ENCODE results near the gene PPP1R13L. TPM values are rescaled to one million over a fixed set of nuclear protein-coding genes. Genes with fewer than 3 reads are reported as not detected.

Gene PPP1R13L
- total and polyA plus RNA-seq, 10 donors = 3.9 to 18.1 (median 12.1) TPM

- TF ChIP-seq POLR2A (IDR thresholded peaks at IDR 0.05) (no peak), CTCF (IDR thresholded peaks at IDR 0.05 in 8 of 11, conservative IDR thresholded peaks at IDR 0.05 in 3 of 11) (peak in 2 of 11 experiments; percentile 13 to 25), POLR2AphosphoS5 (IDR thresholded peaks at IDR 0.05) (peak; percentile 75 to 82 (median 82))
- H3K9me3 ChIP-seq = no peaks in the 10 kb centered on the region
- intact Hi-C loops (cut with DNase I; ENCODE audit: low total_unique reads) = no loop called here
- peak within 1 kb of the TSS; percentile 73 to 99 (median 92) for H3K4me3 ChIP-seq
- H3K36me3 ChIP-seq = peaks cover 0 to 4% (median 0%) of the 10 kb centered on the region in 6 donors
- peak; percentile 97 for DNase-seq
- 5 to 12% (median 6%) methylated on average over 17 to 55 of the region's 55 CpGs for WGBS, 5 donors
- H3K4me1 ChIP-seq = peaks cover 0 to 32% (median 19%) of the 10 kb centered on the region in 6 donors
- H3K27me3 ChIP-seq (replicated peaks in 1 of 7) = no peaks in the 10 kb centered on the region
- H3K27ac ChIP-seq = peak within 1 kb of the TSS; percentile 69 to 87 (median 82)
Measured at GRCh38 chr19:45370410-45371204, 34.3 kb downstream of the PPP1R13L start, which contains the start of gene ERCC2. Gene ERCC2 (minus strand): TSS chr19:45370573. CDS start chr19:45370540, 33 bp downstream.

- H3K9me3 ChIP-seq = no peaks in the 10 kb centered on the region
Measured at GRCh38 chr19:45368737-45369340, 36.0 kb downstream of the PPP1R13L start.

GRCh38 chr19:45368127-45368526 lies 36.7 kb downstream of the PPP1R13L start:
- Histone ChIP-seq H3K4me3 (no peak overlapping the region), H3K27me3 (replicated peaks in 1 of 7) (no peaks in the 10 kb centered on the region), H3K9me3 (no peaks in the 10 kb centered on the region), H3K4me1 (peaks cover 0 to 32% (median 19%) of the 10 kb centered on the region in 6 donors), H3K27ac (no peak overlapping the region), H3K36me3 (peaks cover 0 to 29% (median 14%) of the 10 kb centered on the region in 6 donors)
- no peak for DNase-seq
- TF ChIP-seq CTCF (IDR thresholded peaks at IDR 0.05 in 8 of 11, conservative IDR thresholded peaks at IDR 0.05 in 3 of 11) = no peak
- no peak for TF ChIP-seq POLR2AphosphoS5 (IDR thresholded peaks at IDR 0.05)
- TF ChIP-seq POLR2A (IDR thresholded peaks at IDR 0.05) = no peak
- 92 to 96% (median 95%) methylated on average over 4 of the region's 4 CpGs for WGBS, 5 donors
- intact Hi-C loops (cut with DNase I; ENCODE audit: low total_unique reads) = no loop called here

More at GRCh38 chr19:45368737-45369340, 36.0 kb downstream of the PPP1R13L start:
- Histone ChIP-seq H3K4me3 (no peak overlapping the region), H3K36me3 (peaks cover 0 to 22% (median 8%) of the 10 kb centered on the region in 6 donors), H3K4me1 (peaks cover 0 to 32% (median 19%) of the 10 kb centered on the region in 6 donors), H3K27ac (no peak overlapping the region), H3K27me3 (replicated peaks in 1 of 7) (no peaks in the 10 kb centered on the region)
- WGBS, 5 donors = 88 to 95% (median 90%) methylated on average over 11 of the region's 11 CpGs
- no peak for DNase-seq
- TF ChIP-seq POLR2AphosphoS5 (IDR thresholded peaks at IDR 0.05) (no peak), CTCF (IDR thresholded peaks at IDR 0.05 in 8 of 11, conservative IDR thresholded peaks at IDR 0.05 in 3 of 11) (no peak), POLR2A (IDR thresholded peaks at IDR 0.05) (no peak)
- intact Hi-C loops (cut with DNase I; ENCODE audit: low total_unique reads) = no loop called here

GRCh38 chr19:45364696-45365095 lies 40.2 kb downstream of the PPP1R13L start:
- Histone ChIP-seq H3K36me3 (peaks cover 0 to 63% (median 24%) of the 10 kb centered on the region in 6 donors), H3K27ac (no peak overlapping the region), H3K9me3 (no peaks in the 10 kb centered on the region), H3K4me1 (peaks cover 0 to 18% (median 10%) of the 10 kb centered on the region in 6 donors), H3K4me3 (no peak overlapping the region), H3K27me3 (replicated peaks in 1 of 7) (no peaks in the 10 kb centered on the region)
- intact Hi-C loops (cut with DNase I; ENCODE audit: low total_unique reads) = no loop called here
- no peak for DNase-seq
- TF ChIP-seq CTCF (IDR thresholded peaks at IDR 0.05 in 8 of 11, conservative IDR thresholded peaks at IDR 0.05 in 3 of 11) (no peak), POLR2A (IDR thresholded peaks at IDR 0.05) (no peak), POLR2AphosphoS5 (IDR thresholded peaks at IDR 0.05) (no peak)
- WGBS, 5 donors = 87 to 100% (median 90%) methylated on average over 10 to 12 of the region's 12 CpGs

Data from spleen (tissue), 11 donors.